Measurements from ENCODE around the gene TTC28. TPM values are rescaled to one million over a fixed set of nuclear protein-coding genes. Genes with fewer than 3 reads are reported as not detected.
A peak's percentile ranks its signal among the peaks of the same experiment; 100 is the strongest.

TTC28 gene
- total RNA-seq, 1 donor from 2014 or later, result 23.2 TPM

DNA sequence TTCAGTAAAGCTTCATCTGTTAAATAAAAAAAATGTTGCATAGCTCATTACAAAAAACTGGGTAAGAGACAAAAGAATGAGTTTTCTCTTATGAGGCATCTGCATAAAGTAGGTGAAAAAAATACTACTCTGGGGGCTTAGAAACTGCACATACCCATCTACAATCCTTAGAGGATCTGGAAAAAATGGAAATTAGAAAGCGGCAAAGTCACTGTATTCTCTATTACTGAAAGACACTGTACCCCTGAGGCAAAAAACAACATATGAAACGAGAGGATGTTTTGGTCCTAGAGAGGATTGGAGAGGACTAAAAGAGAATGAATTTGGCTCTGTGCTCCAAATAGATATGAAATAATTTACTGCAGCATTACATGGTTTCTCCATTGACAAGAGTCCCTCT, 553.8 kb downstream of the TTC28 start:
- Histone ChIP-seq H3K27ac (ENCODE audit: low read depth, low read length) (no peak overlapping the region), H3K4me3 (ENCODE audit: insufficient read depth, low read depth, low read length) (no peak overlapping the region), H3K4me2 (ENCODE audit: low read length) (no peak overlapping the region), H3K9me3 (ENCODE audit: insufficient read depth, low read depth, low read length) (no peaks in the 10 kb centered on the region), H3K4me1 (ENCODE audit: insufficient read depth, low read length) (peaks cover 6% of the 10 kb centered on the region), H3K79me2 (ENCODE audit: insufficient read depth, low read length) (no peaks in the 10 kb centered on the region), H4K20me1 (ENCODE audit: insufficient read depth, low read length) (no peaks in the 10 kb centered on the region), H3K36me3 (ENCODE audit: insufficient read depth, low read length) (no peaks in the 10 kb centered on the region), H3K9ac (ENCODE audit: low read length) (no peak overlapping the region), H2AFZ (ENCODE audit: low read depth, low read length) (no peak overlapping the region), H3K27me3 (ENCODE audit: insufficient read depth, low read length) (no peaks in the 10 kb centered on the region)
- Mint-ChIP-seq H3K4me3 (ENCODE audit: unreplicated experiment) (no peak overlapping the region), H3K4me1 (ENCODE audit: low read depth, unreplicated experiment) (no peaks in the 10 kb centered on the region), H3K9me3 (ENCODE audit: unreplicated experiment) (peaks cover 2% of the 10 kb centered on the region), H3K27ac (ENCODE audit: unreplicated experiment) (no peak overlapping the region), H3K36me3 (ENCODE audit: low read depth, unreplicated experiment) (no peaks in the 10 kb centered on the region), H3K27me3 (ENCODE audit: low read depth, unreplicated experiment) (no peaks in the 10 kb centered on the region)
- no peak for DNase-seq (ENCODE audit: low read depth)
- no peak for TF ChIP-seq CTCF (IDR thresholded peaks at IDR 0.05; ENCODE audit: insufficient read depth, low read depth, low read length)
- TF ChIP-seq EZH2 (IDR thresholded peaks at IDR 0.05; ENCODE audit: insufficient read depth, low read length), result no peak
- no peak for FAIRE-seq

DNA sequence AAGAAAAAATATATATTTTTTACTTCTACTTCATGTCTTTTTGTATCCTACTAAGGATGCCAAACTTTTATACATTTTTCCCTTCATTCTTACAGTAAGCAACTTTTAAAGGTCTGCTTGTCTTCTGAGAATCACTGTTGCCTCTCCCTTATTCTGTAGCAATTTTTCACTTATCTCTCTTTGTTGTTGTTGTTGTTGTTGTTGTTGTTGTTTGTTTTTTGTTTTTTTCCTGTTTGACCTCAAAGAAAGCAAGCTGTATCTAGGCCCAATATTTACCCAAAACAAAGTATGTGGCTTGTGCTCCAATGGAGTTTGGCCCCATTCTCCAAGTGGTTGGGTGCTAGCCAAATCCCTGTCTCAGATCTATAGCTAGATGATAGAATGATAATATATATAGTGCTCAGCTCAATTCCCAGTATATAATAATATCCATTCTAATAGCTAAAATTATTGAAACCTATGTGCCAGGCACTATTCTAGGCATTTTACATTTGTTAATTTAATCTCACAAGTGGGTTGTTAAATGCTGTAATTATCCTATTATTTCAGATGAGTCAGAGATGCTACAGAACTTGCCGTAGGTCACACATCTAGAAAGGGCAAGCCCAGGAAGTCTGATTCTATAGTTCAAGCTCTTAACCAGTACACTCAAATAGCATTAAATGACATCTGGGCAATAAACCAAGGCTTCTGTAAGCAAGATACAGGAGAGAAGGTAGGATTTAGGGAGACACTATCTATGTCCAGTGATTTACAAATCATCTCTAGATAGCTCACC, 555.5 kb downstream of the TTC28 start:
- Mint-ChIP-seq H3K27ac (ENCODE audit: unreplicated experiment) (no peak overlapping the region), H3K36me3 (ENCODE audit: low read depth, unreplicated experiment) (no peaks in the 10 kb centered on the region), H3K9me3 (ENCODE audit: unreplicated experiment) (peaks cover 2% of the 10 kb centered on the region), H3K4me3 (ENCODE audit: unreplicated experiment) (no peak overlapping the region), H3K27me3 (ENCODE audit: low read depth, unreplicated experiment) (no peaks in the 10 kb centered on the region), H3K4me1 (ENCODE audit: low read depth, unreplicated experiment) (peaks cover 5% of the 10 kb centered on the region)
- H3K4me2 ChIP-seq (ENCODE audit: low read length), result no peak overlapping the region
- H3K36me3 ChIP-seq (ENCODE audit: insufficient read depth, low read length), result no peaks in the 10 kb centered on the region
- H3K27me3 ChIP-seq (ENCODE audit: insufficient read depth, low read length), result no peaks in the 10 kb centered on the region
- H3K4me1 ChIP-seq (ENCODE audit: insufficient read depth, low read length), result peaks cover 4% of the 10 kb centered on the region
- TF ChIP-seq EZH2 (IDR thresholded peaks at IDR 0.05; ENCODE audit: insufficient read depth, low read length) (no peak), CTCF (IDR thresholded peaks at IDR 0.05; ENCODE audit: insufficient read depth, low read depth, low read length) (no peak)
- FAIRE-seq (peak; percentile 37), DNase-seq (ENCODE audit: low read depth) (no peak)
- no peaks in the 10 kb centered on the region for H3K79me2 ChIP-seq (ENCODE audit: insufficient read depth, low read length)
- H3K9ac ChIP-seq (ENCODE audit: low read length), result no peak overlapping the region
- no peak overlapping the region for H3K4me3 ChIP-seq (ENCODE audit: insufficient read depth, low read depth, low read length)
- H4K20me1 ChIP-seq (ENCODE audit: insufficient read depth, low read length), result no peaks in the 10 kb centered on the region
- H3K9me3 ChIP-seq (ENCODE audit: insufficient read depth, low read depth, low read length), result no peaks in the 10 kb centered on the region
- H2AFZ ChIP-seq (ENCODE audit: low read depth, low read length), result no peak overlapping the region
- no peak overlapping the region for H3K27ac ChIP-seq (ENCODE audit: low read depth, low read length)
